HepG2 (cell line): ENCODE measurements around the gene FAT1. TPM values are rescaled to one million over a fixed set of nuclear protein-coding genes. Genes with fewer than 3 reads are reported as not detected.

Experiments
- ATF5 ChIP-seq: sonication (generic); formaldehyde crosslinking; IDR thresholded peaks from 2 replicates; pipeline ENCODE4 v1.4.0; 2020; ENCODE audit warnings: mild to moderate bottlenecking, low read depth, missing genetic modification reagents
- CREM ChIP-seq, 2 experiments: sonication (generic) in 1 of 2; formaldehyde crosslinking in 1 of 2; IDR thresholded peaks; 2 replicates each; pipeline versions ENCODE4 v1.4.0 to v1.6.1; 2016 to 2020; ENCODE audit warnings: antibody characterized with exemption in 1 of 2, mild to moderate bottlenecking in 1 of 2, missing genetic modification reagents in 1 of 2
- DBP ChIP-seq: sonication (generic); formaldehyde crosslinking; IDR thresholded peaks from 2 replicates; pipeline ENCODE4 v1.4.0; 2020; ENCODE audit warnings: missing genetic modification reagents; ENCODE audit errors: not compliant biosample characterization
- GZF1 ChIP-seq: sonication (generic); formaldehyde crosslinking; IDR thresholded peaks from 2 replicates; pipeline ENCODE4 v1.5.1; 2020; ENCODE audit warnings: mild to moderate bottlenecking, missing genetic modification reagents
- HMG20A ChIP-seq: IDR thresholded peaks from 2 replicates; pipeline ENCODE4 v1.6.1; 2016; ENCODE audit warnings: borderline replicate concordance
- IKZF4 ChIP-seq: sonication (generic); formaldehyde crosslinking; IDR thresholded peaks from 2 replicates; pipeline ENCODE4 v1.5.1; 2020; ENCODE audit warnings: borderline replicate concordance, mild to moderate bottlenecking, low read depth, missing genetic modification reagents; ENCODE audit errors: not compliant biosample characterization
- JARID2 ChIP-seq: sonication (generic); formaldehyde crosslinking; IDR thresholded peaks from 2 replicates; pipeline ENCODE4 v1.8.1; 2023; ENCODE audit warnings: missing genetic modification reagents, inconsistent platforms; ENCODE audit not compliant: insufficient replicate concordance
- KMT2A ChIP-seq: sonication (generic); formaldehyde crosslinking; IDR thresholded peaks from 2 replicates; pipeline ENCODE4 v1.4.0; 2020; ENCODE audit warnings: missing genetic modification reagents
- MEF2D ChIP-seq: sonication (generic); formaldehyde crosslinking; IDR thresholded peaks from 2 replicates; pipeline ENCODE4 v1.5.1; 2020; ENCODE audit warnings: mild to moderate bottlenecking, missing genetic modification reagents
- POLR2A ChIP-seq, 2 experiments: IDR thresholded peaks; 2 replicates each; pipeline ENCODE4 v1.6.1; 2011; ENCODE audit warnings: low read depth in 2 of 2, low read length in 2 of 2, mild to moderate bottlenecking in 1 of 2, moderate library complexity in 1 of 2; ENCODE audit not compliant: insufficient read depth in 1 of 2
- POLR2AphosphoS2 ChIP-seq: IDR thresholded peaks from 2 replicates; pipeline ENCODE4 v1.6.1; 2011; ENCODE audit warnings: low read depth, low read length, improper control_type of control experiment
- SIX1 ChIP-seq: sonication (generic); formaldehyde crosslinking; IDR thresholded peaks from 2 replicates; pipeline ENCODE4 v1.4.0; 2020; ENCODE audit warnings: missing genetic modification reagents, borderline replicate concordance
- ZBTB26 ChIP-seq: IDR thresholded peaks from 2 replicates; pipeline ENCODE4 v1.6.1; 2016; ENCODE audit warnings: missing compliant biosample characterization, missing genetic modification reagents, borderline replicate concordance
- ZBTB7B ChIP-seq: sonication (generic); formaldehyde crosslinking; IDR thresholded peaks from 2 replicates; pipeline ENCODE4 v1.4.0; 2020; ENCODE audit warnings: missing genetic modification reagents
- ZNF3 ChIP-seq: IDR thresholded peaks from 2 replicates; pipeline ENCODE4 v1.7.0; 2017; ENCODE audit warnings: inconsistent platforms
- ZNF329 ChIP-seq: sonication (generic); formaldehyde crosslinking; IDR thresholded peaks from 2 replicates; pipeline ENCODE4 v1.9.0; 2021; ENCODE audit warnings: low read depth, mild to moderate bottlenecking, missing genetic modification reagents
- ZNF446 ChIP-seq: sonication (generic); formaldehyde crosslinking; IDR thresholded peaks from 2 replicates; pipeline ENCODE4 v1.5.0; 2020; ENCODE audit warnings: mild to moderate bottlenecking, missing genetic modification reagents
- ZNF562 ChIP-seq: sonication (generic); formaldehyde crosslinking; IDR thresholded peaks from 2 replicates; pipeline ENCODE4 v1.8.0; 2022; ENCODE audit warnings: missing genetic modification reagents, borderline replicate concordance
- ZNF570 ChIP-seq: sonication (generic); formaldehyde crosslinking; IDR thresholded peaks from 2 replicates; pipeline ENCODE4 v1.4.0; 2020; ENCODE audit warnings: mild to moderate bottlenecking, missing genetic modification reagents, borderline replicate concordance
- ZNF597 ChIP-seq: sonication (generic); formaldehyde crosslinking; IDR thresholded peaks from 2 replicates; pipeline ENCODE4 v1.5.0; 2020; ENCODE audit warnings: missing genetic modification reagents
- ZNF687 ChIP-seq: sonication (generic); formaldehyde crosslinking; IDR thresholded peaks from 2 replicates; pipeline ENCODE4 v1.5.1; 2020; ENCODE audit warnings: mild to moderate bottlenecking, missing genetic modification reagents, moderate library complexity
- ZNF773 ChIP-seq: sonication (generic); formaldehyde crosslinking; IDR thresholded peaks from 2 replicates; pipeline ENCODE4 v1.4.0; 2020; ENCODE audit warnings: missing genetic modification reagents, borderline replicate concordance
- ZNF841 ChIP-seq: sonication (generic); formaldehyde crosslinking; IDR thresholded peaks from 2 replicates; pipeline ENCODE4 v1.8.1; 2023; ENCODE audit warnings: missing genetic modification reagents, borderline replicate concordance
- ZNF891 ChIP-seq: sonication (generic); formaldehyde crosslinking; IDR thresholded peaks from 2 replicates; pipeline ENCODE4 v1.5.0; 2020; ENCODE audit warnings: mild to moderate bottlenecking, missing genetic modification reagents
- polyA plus RNA-seq, 8 experiments: library from polyadenylated mRNA; depleted of rRNA in 3 of 8; stranded (reverse) in 7 of 8; unstranded in 1 of 8; fragments of >200 nt; fragmentation: Illumina TruSeq in 4 of 8; extraction: Trizol in 4 of 8; gene quantifications; 2 replicates each; pipeline versions ENCODE4 v1.2.1 to v1.2.3, GENCODE V29; 2011 to 2016; ENCODE audit warnings: low read depth in 4 of 8, missing spikeins in 1 of 8, mixed read lengths in 1 of 8; ENCODE audit not compliant: insufficient read depth in 1 of 8
- total RNA-seq, 5 experiments: library from RNA; depleted of rRNA; stranded (reverse); fragments of >200 nt; fragmentation: Illumina TruSeq; extraction: Trizol; gene quantifications; 2 replicates each; pipeline ENCODE4 v1.2.3, GENCODE V29; 2016; ENCODE audit warnings: low read depth in 1 of 5

FAT1 gene
- total and polyA plus RNA-seq, 2 of the 13 experiments (the other 11 are each of a cell fraction or from before 2014, with no cell fraction given) = 185 to 216 TPM

GRCh38 chr4:186685767-186686183, 37.9 kb downstream of the FAT1 start (continued):
- TF ChIP-seq ZNF687 (CRISPR knock-in tag) = no peak
- no peak for TF ChIP-seq IKZF4 (CRISPR knock-in tag)
- TF ChIP-seq SIX1 (CRISPR knock-in tag) = peak; percentile 34; the same call in 1 of the 2 replicates
- no peak for TF ChIP-seq KMT2A (CRISPR knock-in tag)
- peak; percentile 76; the same call in 1 of the 2 replicates for TF ChIP-seq HMG20A (CRISPR knock-in tag)
- TF ChIP-seq DBP (CRISPR knock-in tag) = no peak
- no peak; the same call in 1 of the 2 replicates for TF ChIP-seq ZNF3 (CRISPR knock-in tag)
- no peak for TF ChIP-seq ZNF446
- TF ChIP-seq JARID2 (CRISPR knock-in tag) = no peak
- TF ChIP-seq MEF2D (CRISPR knock-in tag) = no peak
- TF ChIP-seq GZF1 (CRISPR knock-in tag) = no peak
- TF ChIP-seq ZBTB26 = no peak
- TF ChIP-seq POLR2AphosphoS2 = no peak
- no peak for TF ChIP-seq ZNF597 (CRISPR knock-in tag)
- no peak for TF ChIP-seq ZBTB7B (CRISPR knock-in tag)
- TF ChIP-seq CREM (IDR thresholded peaks at IDR 0.05) = 0 out of 2 replicates have a peak, but pooled peaks have one; percentile 17
- TF ChIP-seq CREM (CRISPR knock-in tag; IDR thresholded peaks at IDR 0.05) = no peak
- no peak for TF ChIP-seq ZNF329 (CRISPR knock-in tag)
- TF ChIP-seq ZNF562 = no peak
- TF ChIP-seq ATF5 = no peak
- no peak for TF ChIP-seq ZNF570 (CRISPR knock-in tag)
- TF ChIP-seq POLR2A (IDR thresholded peaks at IDR 0.05; ENCODE audit: insufficient read depth in 1 of 2, low read depth in 2 of 2, low read length in 2 of 2) = peak in 1 of 2 experiments; percentile 45; a peak in 1 of 4 replicates
- TF ChIP-seq ZNF891 (CRISPR knock-in tag) = no peak
- TF ChIP-seq ZNF773 = no peak
- no peak for TF ChIP-seq ZNF841 (CRISPR knock-in tag)
